ENCODE measurements around the gene TPH2. TPM values are rescaled to one million over a fixed set of nuclear protein-coding genes. Genes with fewer than 3 reads are reported as not detected.

The TPH2 gene
- 1 to 10 TPM in 1 of 2 donors, under 1 TPM in 1; 0.11 to 1.8 TPM for total RNA-seq
- under 1 TPM; 0.43 to 0.48 TPM for polyA plus RNA-seq (ENCODE audit: insufficient read length in 2 of 2)
- long read RNA-seq, donor 1, result 0 reads
- long read RNA-seq, donor 2, result 0 reads
- long read RNA-seq, donor 3, result 0 reads
- long read RNA-seq, donor 4, result 0 reads

DNA sequence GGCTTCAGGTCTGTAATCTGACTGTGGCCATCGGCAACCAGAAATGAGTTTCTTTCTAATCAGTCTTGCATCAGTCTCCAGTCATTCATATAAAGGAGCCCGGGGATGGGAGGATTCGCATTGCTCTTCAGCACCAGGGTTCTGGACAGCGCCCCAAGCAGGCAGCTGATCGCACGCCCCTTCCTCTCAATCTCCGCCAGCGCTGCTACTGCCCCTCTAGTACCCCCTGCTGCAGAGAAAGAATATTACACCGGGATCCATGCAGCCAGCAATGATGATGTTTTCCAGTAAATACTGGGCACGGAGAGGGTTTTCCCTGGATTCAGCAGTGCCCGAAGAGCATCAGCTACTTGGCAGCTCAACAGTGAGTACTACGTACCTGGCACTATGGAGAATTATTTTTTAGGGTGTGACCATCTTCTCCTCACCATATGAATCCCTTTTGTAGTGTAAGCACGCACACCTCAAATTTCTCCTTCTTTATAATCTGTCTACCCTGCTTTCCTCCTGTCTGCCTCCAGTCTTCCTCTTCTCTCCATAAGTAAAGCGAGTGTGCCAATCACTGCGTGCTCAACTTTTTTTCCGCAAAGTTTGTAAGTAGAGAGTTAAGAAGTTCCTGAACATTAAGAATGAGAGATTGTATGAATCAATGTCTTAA lies at the start of gene TPH2:
TSS of gene TPH2 (plus strand) at position 118 of the 658 bp plus-strand sequence. CDS start at position 260, 142 bp downstream.
- peaks cover 2% of the 10 kb centered on the region for H3K27me3 ChIP-seq (ENCODE audit: control insufficient read depth, insufficient read depth, low read length)
- peaks cover 3% of the 10 kb centered on the region for H3K4me1 ChIP-seq (ENCODE audit: control insufficient read depth, insufficient read depth, low read length)
- no peak within 1 kb of the TSS for H3K4me3 ChIP-seq (ENCODE audit: low read depth, low read length)
- no peak within 1 kb of the TSS for H3K27ac ChIP-seq (ENCODE audit: low read depth, low read length)
- 3% methylated on average over 10 of the region's 16 CpGs for WGBS (ENCODE audit: insufficient coverage)
- no peaks in the 10 kb centered on the region for H3K9me3 ChIP-seq (ENCODE audit: control insufficient read depth, insufficient read depth, low read length)
- no peaks in the 10 kb centered on the region for H3K36me3 ChIP-seq (ENCODE audit: control insufficient read depth, insufficient read depth, low read length)
- DNase-seq (ENCODE audit: low read depth in 4 of 6, low spot score in 6 of 6), result peak; percentile 42 to 89 (median 53)

DNA sequence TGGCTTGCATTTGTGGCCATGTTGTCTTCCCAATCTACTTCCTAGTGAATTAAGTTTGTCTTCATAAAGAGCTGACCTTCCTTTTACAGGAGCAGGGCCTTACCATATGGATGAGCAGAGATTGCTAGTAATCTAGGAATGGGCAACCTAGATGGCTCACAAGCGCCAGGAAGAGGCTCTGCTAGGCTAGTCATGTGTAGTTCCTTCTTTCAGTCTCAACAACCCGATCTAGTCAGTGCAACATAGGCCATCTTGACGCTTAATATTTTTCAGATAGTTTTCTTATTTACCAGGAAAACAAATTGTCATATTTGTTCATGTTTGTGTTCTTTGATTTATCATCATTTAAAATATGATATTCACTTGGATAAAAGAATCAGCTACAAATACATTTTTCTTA lies 48.2 kb upstream of the TPH2 start:
- H3K36me3 ChIP-seq (ENCODE audit: control insufficient read depth, insufficient read depth, low read length), result peaks cover 3% of the 10 kb centered on the region
- DNase-seq (ENCODE audit: low read depth in 4 of 6, low spot score in 6 of 6), result no peak
- no peak overlapping the region for H3K4me3 ChIP-seq (ENCODE audit: low read depth, low read length)
- H3K4me1 ChIP-seq (ENCODE audit: control insufficient read depth, insufficient read depth, low read length), result no peaks in the 10 kb centered on the region
- no peaks in the 10 kb centered on the region for H3K9me3 ChIP-seq (ENCODE audit: control insufficient read depth, insufficient read depth, low read length)
- no peak overlapping the region for H3K27ac ChIP-seq (ENCODE audit: low read depth, low read length)
- H3K27me3 ChIP-seq (ENCODE audit: control insufficient read depth, insufficient read depth, low read length), result no peaks in the 10 kb centered on the region
- WGBS (ENCODE audit: insufficient coverage), result no CpG with 5 or more reads among the region's 3 CpGs

DNA sequence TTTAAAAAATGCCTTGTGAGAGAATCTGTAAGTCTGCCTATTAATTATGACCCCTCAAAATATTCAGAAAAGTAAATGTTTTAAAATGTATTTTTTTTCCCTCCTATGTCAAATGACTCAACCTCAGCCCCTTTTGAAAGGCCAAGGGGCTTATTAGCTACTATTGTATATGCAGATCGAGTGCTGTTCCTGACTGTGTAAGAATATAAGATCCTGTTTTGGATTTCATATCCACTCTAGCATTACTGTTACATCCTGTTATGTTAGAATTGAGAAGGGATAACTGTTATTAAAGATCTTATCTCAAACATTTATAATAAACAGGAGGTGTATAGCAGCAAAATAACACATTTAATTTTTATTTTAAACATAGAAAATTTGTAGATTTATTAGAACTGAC lies 46.6 kb upstream of the TPH2 start:
- H3K9me3 ChIP-seq (ENCODE audit: control insufficient read depth, insufficient read depth, low read length), result no peaks in the 10 kb centered on the region
- no CpG with 5 or more reads among the region's 1 CpG for WGBS (ENCODE audit: insufficient coverage)
- no peaks in the 10 kb centered on the region for H3K4me1 ChIP-seq (ENCODE audit: control insufficient read depth, insufficient read depth, low read length)
- H3K36me3 ChIP-seq (ENCODE audit: control insufficient read depth, insufficient read depth, low read length), result no peaks in the 10 kb centered on the region
- H3K4me3 ChIP-seq (ENCODE audit: low read depth, low read length), result no peak overlapping the region
- H3K27me3 ChIP-seq (ENCODE audit: control insufficient read depth, insufficient read depth, low read length), result no peaks in the 10 kb centered on the region
- DNase-seq (ENCODE audit: low read depth in 4 of 6, low spot score in 6 of 6), result no peak
- no peak overlapping the region for H3K27ac ChIP-seq (ENCODE audit: low read depth, low read length)

DNA sequence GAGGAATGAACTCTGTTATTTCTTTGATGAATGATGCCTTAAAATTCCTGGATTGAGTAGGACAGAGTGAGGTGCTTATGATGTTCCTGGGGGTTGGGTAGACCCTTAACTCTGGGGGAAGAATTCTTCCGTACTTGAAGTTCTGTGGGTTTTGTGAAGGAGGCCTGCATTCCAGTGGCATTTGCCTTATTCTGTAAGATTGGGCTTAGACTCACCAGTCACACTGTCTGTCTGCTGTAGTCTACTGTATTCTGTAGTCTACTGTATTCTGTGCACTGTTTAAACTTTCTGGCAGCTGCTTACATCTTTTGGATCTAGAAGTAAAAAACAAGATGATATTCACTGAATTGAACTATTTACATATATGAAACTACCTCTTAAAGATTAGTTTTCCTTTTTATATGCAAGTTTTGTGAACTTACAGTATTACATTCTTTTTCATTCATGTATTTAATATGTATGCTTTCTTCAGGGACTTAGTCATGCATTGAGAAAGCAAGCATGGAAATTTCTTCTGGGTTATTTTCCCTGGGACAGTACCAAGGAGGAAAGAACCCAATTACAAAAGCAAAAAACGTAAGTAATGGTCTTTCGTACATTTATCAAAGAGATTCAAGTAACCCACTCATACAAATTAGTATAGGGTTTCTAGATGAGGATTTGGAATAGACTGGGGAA lies 42.3 kb upstream of the TPH2 start:
- no peaks in the 10 kb centered on the region for H3K36me3 ChIP-seq (ENCODE audit: control insufficient read depth, insufficient read depth, low read length)

DNA sequence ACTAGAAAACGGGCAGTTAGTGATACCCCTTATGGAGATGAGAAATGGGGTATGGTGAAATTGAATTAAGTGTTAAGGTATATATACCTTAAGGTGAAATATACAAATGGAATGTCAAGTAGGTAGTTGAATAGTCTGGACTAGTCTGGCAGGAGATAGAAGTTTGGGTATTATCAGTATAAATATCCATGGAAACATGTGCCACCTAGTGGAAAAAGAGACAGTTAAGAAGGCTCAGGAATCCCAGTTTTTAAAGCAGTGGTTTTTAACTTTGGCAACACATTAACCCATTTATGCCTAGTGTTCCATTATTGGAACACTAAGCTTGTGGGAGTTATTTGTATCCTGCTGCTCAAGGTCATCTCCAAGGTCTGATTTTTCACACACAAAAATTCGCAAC lies 38.6 kb upstream of the TPH2 start:
- H3K9me3 ChIP-seq (ENCODE audit: control insufficient read depth, insufficient read depth, low read length), result no peaks in the 10 kb centered on the region
- no peak overlapping the region for H3K27ac ChIP-seq (ENCODE audit: low read depth, low read length)
- no peak overlapping the region for H3K4me3 ChIP-seq (ENCODE audit: low read depth, low read length)
- peak in 1 of 6 donors; percentile 11 for DNase-seq (ENCODE audit: low read depth in 4 of 6, low spot score in 6 of 6)
- 92% methylated on average over 1 of the region's 2 CpGs for WGBS (ENCODE audit: insufficient coverage)
- H3K27me3 ChIP-seq (ENCODE audit: control insufficient read depth, insufficient read depth, low read length), result no peaks in the 10 kb centered on the region
- H3K36me3 ChIP-seq (ENCODE audit: control insufficient read depth, insufficient read depth, low read length), result peaks cover 3% of the 10 kb centered on the region
- H3K4me1 ChIP-seq (ENCODE audit: control insufficient read depth, insufficient read depth, low read length), result no peaks in the 10 kb centered on the region

More for the DNA sequence above, 42.3 kb upstream of the TPH2 start:
- DNase-seq (ENCODE audit: low read depth in 4 of 6, low spot score in 6 of 6), result no peak
- no peaks in the 10 kb centered on the region for H3K9me3 ChIP-seq (ENCODE audit: control insufficient read depth, insufficient read depth, low read length)
- H3K4me3 ChIP-seq (ENCODE audit: low read depth, low read length), result no peak overlapping the region
- no peaks in the 10 kb centered on the region for H3K4me1 ChIP-seq (ENCODE audit: control insufficient read depth, insufficient read depth, low read length)
- H3K27me3 ChIP-seq (ENCODE audit: control insufficient read depth, insufficient read depth, low read length), result no peaks in the 10 kb centered on the region
- H3K27ac ChIP-seq (ENCODE audit: low read depth, low read length), result no peak overlapping the region
- WGBS (ENCODE audit: insufficient coverage), result no CpG with 5 or more reads among the region's 3 CpGs

DNA sequence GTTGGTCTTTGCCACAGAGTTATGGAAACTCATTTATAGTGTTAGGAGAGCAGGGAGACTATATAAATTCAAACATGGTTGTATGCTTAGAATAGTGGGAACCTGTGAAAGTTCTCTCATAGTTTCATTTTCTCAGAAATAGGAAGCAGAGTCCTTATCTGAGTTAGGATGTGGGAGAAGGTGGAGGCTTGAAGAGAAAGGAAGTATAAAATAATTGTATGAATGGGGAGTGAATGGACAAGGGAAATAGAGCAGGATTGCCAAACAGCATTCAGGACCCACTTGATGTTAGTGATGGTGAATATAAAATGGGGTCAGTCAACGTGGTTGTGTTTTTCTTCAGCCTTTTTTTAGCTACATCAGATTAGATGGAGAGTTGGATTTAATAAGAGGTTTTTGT lies 34.0 kb upstream of the TPH2 start:
- Histone ChIP-seq H3K27ac (ENCODE audit: low read depth, low read length) (no peak overlapping the region), H3K36me3 (ENCODE audit: control insufficient read depth, insufficient read depth, low read length) (peaks cover 3% of the 10 kb centered on the region), H3K27me3 (ENCODE audit: control insufficient read depth, insufficient read depth, low read length) (no peaks in the 10 kb centered on the region), H3K4me1 (ENCODE audit: control insufficient read depth, insufficient read depth, low read length) (no peaks in the 10 kb centered on the region), H3K9me3 (ENCODE audit: control insufficient read depth, insufficient read depth, low read length) (no peaks in the 10 kb centered on the region), H3K4me3 (ENCODE audit: low read depth, low read length) (no peak overlapping the region)
- WGBS (ENCODE audit: insufficient coverage), result no CpG with 5 or more reads among the region's 1 CpG
- DNase-seq (ENCODE audit: low read depth in 4 of 6, low spot score in 6 of 6), result no peak

DNA sequence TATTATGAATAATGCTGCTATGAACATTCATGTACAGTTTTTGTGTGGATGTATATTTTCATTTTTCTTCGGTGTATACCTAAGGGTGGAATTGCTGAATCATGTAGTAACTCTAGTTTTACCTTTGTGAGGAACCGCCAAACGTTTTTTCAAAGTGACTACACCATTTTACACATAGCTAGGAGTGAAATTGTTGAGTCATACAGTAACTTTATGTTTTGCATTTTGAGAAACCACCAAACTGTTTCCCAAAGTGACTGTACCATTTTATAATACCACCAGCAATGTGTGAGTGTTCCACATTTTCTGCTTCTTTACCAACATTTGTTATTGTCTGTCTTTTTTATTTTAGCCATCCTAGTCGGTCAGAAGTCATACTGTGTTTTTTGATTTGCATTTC lies 3.1 kb upstream of the TPH2 start:
- Histone ChIP-seq H3K4me1 (ENCODE audit: control insufficient read depth, insufficient read depth, low read length) (peaks cover 3% of the 10 kb centered on the region), H3K27ac (ENCODE audit: low read depth, low read length) (no peak overlapping the region), H3K36me3 (ENCODE audit: control insufficient read depth, insufficient read depth, low read length) (no peaks in the 10 kb centered on the region), H3K4me3 (ENCODE audit: low read depth, low read length) (no peak overlapping the region), H3K9me3 (ENCODE audit: control insufficient read depth, insufficient read depth, low read length) (no peaks in the 10 kb centered on the region), H3K27me3 (ENCODE audit: control insufficient read depth, insufficient read depth, low read length) (peaks cover 2% of the 10 kb centered on the region)
- WGBS (ENCODE audit: insufficient coverage), result no CpG with 5 or more reads among the region's 4 CpGs
- DNase-seq (ENCODE audit: low read depth in 4 of 6, low spot score in 6 of 6), result no peak

DNA sequence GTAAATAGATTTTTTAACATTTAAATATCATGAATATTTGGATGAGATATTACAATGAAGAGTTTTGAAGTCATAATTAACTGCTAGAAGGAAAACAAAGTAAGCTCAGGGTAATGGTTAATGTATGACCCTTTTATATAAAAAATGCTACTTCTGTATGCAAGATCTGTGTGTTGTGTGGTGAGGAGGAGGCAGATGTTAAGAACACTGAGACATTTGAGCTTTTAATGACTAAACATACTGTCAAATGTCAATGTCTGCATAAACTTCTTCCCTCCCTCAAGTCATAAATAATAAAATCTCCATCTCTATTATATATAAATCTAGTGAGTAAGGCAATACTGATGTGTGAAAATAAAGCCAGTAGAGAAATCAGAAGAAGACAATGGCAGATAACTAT lies 1.4 kb downstream of the TPH2 start:
- Histone ChIP-seq H3K9me3 (ENCODE audit: control insufficient read depth, insufficient read depth, low read length) (no peaks in the 10 kb centered on the region), H3K27me3 (ENCODE audit: control insufficient read depth, insufficient read depth, low read length) (peaks cover 2% of the 10 kb centered on the region), H3K27ac (ENCODE audit: low read depth, low read length) (no peak overlapping the region), H3K36me3 (ENCODE audit: control insufficient read depth, insufficient read depth, low read length) (no peaks in the 10 kb centered on the region), H3K4me1 (ENCODE audit: control insufficient read depth, insufficient read depth, low read length) (peaks cover 3% of the 10 kb centered on the region), H3K4me3 (ENCODE audit: low read depth, low read length) (no peak overlapping the region)
- DNase-seq (ENCODE audit: low read depth in 4 of 6, low spot score in 6 of 6), result no peak

DNA sequence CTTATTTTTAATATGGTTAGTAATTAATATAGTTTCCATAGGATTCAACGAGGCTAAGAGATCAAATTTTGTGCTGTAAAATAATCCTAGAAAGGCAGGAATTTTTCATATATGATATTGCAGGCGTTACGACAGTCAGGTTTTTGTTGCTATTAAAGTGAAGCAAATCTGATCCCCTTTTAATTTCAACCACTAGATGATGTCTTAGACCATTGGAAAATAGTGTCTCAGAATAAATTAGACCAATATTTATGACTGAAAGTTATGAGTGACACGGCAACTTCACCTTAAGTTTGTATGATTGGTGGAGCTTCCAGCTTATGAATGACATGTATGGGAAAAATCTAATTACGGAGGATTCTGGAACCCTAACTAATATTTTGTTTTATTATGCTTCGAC lies 2.5 kb downstream of the TPH2 start:
- peaks cover 3% of the 10 kb centered on the region for H3K4me1 ChIP-seq (ENCODE audit: control insufficient read depth, insufficient read depth, low read length)
- no peaks in the 10 kb centered on the region for H3K36me3 ChIP-seq (ENCODE audit: control insufficient read depth, insufficient read depth, low read length)
- peaks cover 2% of the 10 kb centered on the region for H3K27me3 ChIP-seq (ENCODE audit: control insufficient read depth, insufficient read depth, low read length)
- 83% methylated on average over 1 of the region's 6 CpGs for WGBS (ENCODE audit: insufficient coverage)
- DNase-seq (ENCODE audit: low read depth in 4 of 6, low spot score in 6 of 6), result no peak
- no peak overlapping the region for H3K27ac ChIP-seq (ENCODE audit: low read depth, low read length)
- H3K4me3 ChIP-seq (ENCODE audit: low read depth, low read length), result no peak overlapping the region
- H3K9me3 ChIP-seq (ENCODE audit: control insufficient read depth, insufficient read depth, low read length), result no peaks in the 10 kb centered on the region

DNA sequence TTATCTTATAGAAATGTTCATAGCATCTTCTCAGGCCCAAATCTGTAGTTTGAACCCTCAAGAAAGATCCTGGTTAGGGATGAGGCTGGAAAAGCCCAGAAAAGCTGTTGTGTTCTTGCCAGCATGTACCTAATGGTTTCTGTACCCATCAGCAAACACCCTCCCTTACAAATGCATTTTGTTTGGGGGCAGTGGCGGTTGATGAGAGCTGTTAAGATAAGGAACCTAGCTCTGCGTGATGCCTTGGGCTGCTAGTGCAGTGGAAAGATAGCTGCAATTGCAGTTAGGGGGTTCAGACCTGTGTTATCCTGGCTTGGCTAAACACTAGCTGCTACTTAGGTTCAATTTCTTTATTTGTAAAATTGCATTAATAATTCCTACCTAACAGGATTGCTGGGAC lies 3.6 kb downstream of the TPH2 start:
- no peaks in the 10 kb centered on the region for H3K36me3 ChIP-seq (ENCODE audit: control insufficient read depth, insufficient read depth, low read length)
- no CpG with 5 or more reads among the region's 2 CpGs for WGBS (ENCODE audit: insufficient coverage)
- peaks cover 2% of the 10 kb centered on the region for H3K27me3 ChIP-seq (ENCODE audit: control insufficient read depth, insufficient read depth, low read length)
- no peak overlapping the region for H3K27ac ChIP-seq (ENCODE audit: low read depth, low read length)
- peaks cover 3% of the 10 kb centered on the region for H3K4me1 ChIP-seq (ENCODE audit: control insufficient read depth, insufficient read depth, low read length)
- H3K9me3 ChIP-seq (ENCODE audit: control insufficient read depth, insufficient read depth, low read length), result no peaks in the 10 kb centered on the region
- H3K4me3 ChIP-seq (ENCODE audit: low read depth, low read length), result no peak overlapping the region
- DNase-seq (ENCODE audit: low read depth in 4 of 6, low spot score in 6 of 6), result no peak

Measured in spinal cord (tissue), 10 donors.